Stomach (tissue), 4 donors: ENCODE results near the gene RREB1.

Experiments used
- CTCF ChIP-seq, 7 experiments: fragments of 450-650 bp in 4 of 7; fragments of 200-600 bp in 3 of 7; sonication (generic) in 3 of 7; IDR thresholded peaks; one replicate each; pipeline ENCODE4 v1.5.1; 2016 to 2019; ENCODE audit warnings: antibody characterized with exemption in 7 of 7, control low read depth in 2 of 7, mild to moderate bottlenecking in 1 of 7
- EP300 ChIP-seq: sonication (generic); formaldehyde crosslinking; IDR thresholded peaks from one replicate; pipeline ENCODE4 v1.6.1; 2017; ENCODE audit warnings: antibody characterized with exemption
- POLR2A ChIP-seq, 4 donors: fragments of 450-650 bp; IDR thresholded peaks; one replicate each; pipeline ENCODE4 v1.6.1; 2016; ENCODE audit warnings: antibody characterized with exemption in 4 of 4, control low read depth in 2 of 4, mild to moderate bottlenecking in 1 of 4, moderate library complexity in 1 of 4
- POLR2AphosphoS5 ChIP-seq, 3 donors: sonication (generic); formaldehyde crosslinking; IDR thresholded peaks; one replicate each; pipeline ENCODE4 v1.6.1; 2016; ENCODE audit warnings: antibody characterized with exemption in 3 of 3

GRCh38 chr6:7108196-7108963 is 619 bp downstream of the RREB1 start:
- TF ChIP-seq CTCF (IDR thresholded peaks at IDR 0.05) (no peak), POLR2AphosphoS5 (IDR thresholded peaks at IDR 0.05) (peak in 2 of 3 donors; percentile 13 to 42), POLR2A (IDR thresholded peaks at IDR 0.05) (no peak), EP300 (no peak)
